ENCODE results near the gene IFITM2.
"Not testable (repeated sequence)": the region's sequence is repeated elsewhere in the genome, so short reads cannot be mapped to it uniquely, and the experiment has no call there.

GRCh38 chr11:314554-314875 lies 6.9 kb downstream of the IFITM2 start:
- not testable (repeated sequence) for TF ChIP-seq POLR2A, CTCF (IDR thresholded peaks at IDR 0.05)

Data from gastroesophageal sphincter (tissue), 3 donors.